ENCODE measurements around the gene HOMER2.

DNA sequence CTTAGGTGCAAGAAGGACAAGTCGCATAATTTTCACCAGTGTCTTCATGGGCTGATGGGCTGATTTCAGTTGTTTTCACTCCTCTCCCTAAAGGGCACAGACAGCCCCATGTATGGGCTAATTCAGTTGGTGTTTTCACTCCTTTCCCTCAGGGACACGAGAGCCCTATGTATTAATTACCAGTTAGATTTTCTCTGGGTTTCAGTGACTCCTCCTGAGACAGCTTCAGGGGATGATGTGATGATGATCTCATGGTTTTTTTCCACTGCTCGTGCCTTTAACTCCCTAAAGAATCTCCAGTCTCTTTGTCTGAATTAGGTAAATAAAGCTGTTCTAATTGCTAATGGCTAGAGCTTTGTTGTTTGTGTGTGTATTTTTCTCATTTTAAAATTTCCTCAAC, 43.4 kb upstream of the HOMER2 start:
- no peak for TF ChIP-seq CTCF (conservative IDR thresholded peaks at IDR 0.05; ENCODE audit: low read length)
- TF ChIP-seq EZH2phosphoT487 (IDR thresholded peaks at IDR 0.05; ENCODE audit: borderline replicate concordance, low read depth, low read length): no peak
